ENCODE measurements around the gene MVB12A.

Gene MVB12A

DNA sequence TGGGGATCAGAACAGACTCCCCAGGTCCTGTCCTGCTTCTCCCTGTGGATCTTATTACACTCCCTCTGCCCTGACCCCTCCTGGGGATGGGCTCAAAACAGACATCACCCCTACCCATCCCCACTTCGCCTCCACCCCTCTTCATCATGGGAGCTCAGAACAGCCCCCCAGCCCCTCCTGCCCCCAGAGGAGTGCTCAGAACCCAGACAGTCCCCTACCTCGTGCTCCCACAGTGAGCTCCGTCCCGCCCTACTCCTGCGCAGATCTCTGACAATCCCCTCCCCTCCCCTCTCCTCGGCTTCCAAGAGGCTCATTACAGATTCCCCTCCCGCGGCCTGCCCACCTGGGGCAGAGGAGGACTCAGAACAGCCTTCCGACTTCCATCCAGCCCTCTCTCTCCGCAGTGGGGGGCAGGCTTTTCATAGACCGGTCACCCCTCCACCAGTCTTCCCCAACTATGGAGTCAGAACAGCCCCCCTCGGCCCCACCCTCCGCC is 34.8 kb downstream of the MVB12A start:
- no peak for DNase-seq (ENCODE audit: low read depth)
- TF ChIP-seq, protein P1, sequence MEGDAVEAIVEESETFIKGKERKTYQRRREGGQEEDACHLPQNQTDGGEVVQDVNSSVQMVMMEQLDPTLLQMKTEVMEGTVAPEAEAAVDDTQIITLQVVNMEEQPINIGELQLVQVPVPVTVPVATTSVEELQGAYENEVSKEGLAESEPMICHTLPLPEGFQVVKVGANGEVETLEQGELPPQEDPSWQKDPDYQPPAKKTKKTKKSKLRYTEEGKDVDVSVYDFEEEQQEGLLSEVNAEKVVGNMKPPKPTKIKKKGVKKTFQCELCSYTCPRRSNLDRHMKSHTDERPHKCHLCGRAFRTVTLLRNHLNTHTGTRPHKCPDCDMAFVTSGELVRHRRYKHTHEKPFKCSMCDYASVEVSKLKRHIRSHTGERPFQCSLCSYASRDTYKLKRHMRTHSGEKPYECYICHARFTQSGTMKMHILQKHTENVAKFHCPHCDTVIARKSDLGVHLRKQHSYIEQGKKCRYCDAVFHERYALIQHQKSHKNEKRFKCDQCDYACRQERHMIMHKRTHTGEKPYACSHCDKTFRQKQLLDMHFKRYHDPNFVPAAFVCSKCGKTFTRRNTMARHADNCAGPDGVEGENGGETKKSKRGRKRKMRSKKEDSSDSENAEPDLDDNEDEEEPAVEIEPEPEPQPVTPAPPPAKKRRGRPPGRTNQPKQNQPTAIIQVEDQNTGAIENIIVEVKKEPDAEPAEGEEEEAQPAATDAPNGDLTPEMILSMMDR (IDR thresholded peaks at IDR 0.05; ENCODE audit: low read depth, low read length, missing control alignments): no peak
- no peak overlapping the region for H3K4me3 ChIP-seq (ENCODE audit: low read depth, low read length)

DNA sequence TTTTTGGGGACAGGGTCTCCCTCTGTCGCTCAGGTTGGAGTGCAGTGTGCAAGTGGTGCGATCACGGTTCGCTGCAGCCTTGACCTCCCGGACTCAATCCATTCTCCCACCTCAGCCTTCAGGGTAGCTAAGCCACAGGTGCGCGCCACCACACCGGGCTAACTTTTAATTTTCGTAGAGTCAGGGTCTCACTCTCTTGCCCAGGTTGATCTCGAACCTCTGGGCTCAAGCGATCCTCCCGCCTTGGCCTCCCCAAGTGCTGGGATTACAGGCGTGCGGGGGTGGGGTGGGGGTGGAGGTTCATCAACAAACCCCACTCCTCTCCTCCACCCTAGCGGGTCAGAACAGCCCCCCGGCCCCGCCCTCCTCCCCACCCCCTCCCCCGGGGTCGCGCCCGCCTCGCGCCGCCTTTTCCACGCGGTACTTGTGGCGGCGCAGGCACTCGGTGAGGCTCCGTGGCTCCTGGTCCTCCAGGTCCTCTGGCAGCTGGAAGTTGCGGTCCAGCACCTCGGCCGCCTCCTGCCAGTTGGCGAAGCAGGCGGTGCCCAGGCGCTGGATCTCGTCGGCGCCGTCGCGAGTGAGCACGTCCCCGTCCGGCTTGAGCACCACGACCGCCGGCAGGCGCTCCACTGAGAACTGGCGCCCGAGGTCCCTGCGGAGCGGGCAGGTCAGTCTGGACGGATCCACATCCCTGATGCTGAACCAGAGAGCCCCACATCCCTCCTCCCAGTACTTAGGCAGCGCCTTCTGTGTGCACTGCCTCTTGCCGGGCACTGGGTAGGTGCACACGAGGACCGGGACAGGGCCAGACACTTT is 35.7 kb downstream of the MVB12A start:
- DNase-seq (ENCODE audit: low read depth): no peak
- H3K4me3 ChIP-seq (ENCODE audit: low read depth, low read length): no peak overlapping the region
- TF ChIP-seq, protein P1 (IDR thresholded peaks at IDR 0.05; ENCODE audit: low read depth, low read length, missing control alignments): no peak

DNA sequence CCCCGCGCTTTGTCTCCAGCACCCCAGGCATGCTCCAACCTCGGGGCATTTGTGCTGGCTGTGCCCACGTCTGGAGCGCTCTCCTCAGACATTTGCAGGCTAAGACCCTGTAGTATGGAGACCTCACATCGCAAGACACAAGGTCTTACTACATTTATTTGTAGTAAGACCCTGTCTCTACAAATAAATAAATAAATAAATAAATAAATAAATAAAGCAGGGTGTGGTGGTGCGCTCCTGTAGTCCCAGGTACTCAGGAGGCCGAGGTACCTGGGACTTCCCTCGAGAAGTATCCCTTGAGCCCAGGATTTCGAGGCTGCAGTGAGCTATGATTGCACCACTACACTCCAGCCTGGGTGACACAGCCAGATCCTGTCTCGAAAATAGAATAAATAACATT is 36.3 kb downstream of the MVB12A start:
- TF ChIP-seq, protein P1 (IDR thresholded peaks at IDR 0.05; ENCODE audit: low read depth, low read length, missing control alignments): no peak
- no peak for DNase-seq (ENCODE audit: low read depth)
- H3K4me3 ChIP-seq (ENCODE audit: low read depth, low read length): no peak overlapping the region

DNA sequence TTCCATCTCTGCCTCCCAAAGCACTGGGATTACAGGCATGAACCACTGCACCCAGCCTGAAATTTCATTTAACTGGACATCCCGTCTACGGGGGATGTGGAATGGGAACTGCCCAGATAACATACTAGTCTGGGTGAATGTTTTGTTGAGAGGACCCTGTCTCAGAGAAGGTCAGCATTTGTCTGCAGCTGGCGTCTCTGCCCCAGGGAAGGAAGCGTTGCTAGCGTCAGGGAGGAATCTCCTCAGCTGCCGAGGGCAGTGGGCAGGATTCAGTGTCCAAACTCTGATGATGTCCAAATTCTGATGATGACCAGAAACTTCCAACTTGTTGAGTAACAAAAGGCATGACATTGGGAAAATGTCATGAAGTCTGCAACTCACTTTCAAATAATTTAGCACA is 37.8 kb downstream of the MVB12A start:
- no peak for DNase-seq (ENCODE audit: low read depth)

DNA sequence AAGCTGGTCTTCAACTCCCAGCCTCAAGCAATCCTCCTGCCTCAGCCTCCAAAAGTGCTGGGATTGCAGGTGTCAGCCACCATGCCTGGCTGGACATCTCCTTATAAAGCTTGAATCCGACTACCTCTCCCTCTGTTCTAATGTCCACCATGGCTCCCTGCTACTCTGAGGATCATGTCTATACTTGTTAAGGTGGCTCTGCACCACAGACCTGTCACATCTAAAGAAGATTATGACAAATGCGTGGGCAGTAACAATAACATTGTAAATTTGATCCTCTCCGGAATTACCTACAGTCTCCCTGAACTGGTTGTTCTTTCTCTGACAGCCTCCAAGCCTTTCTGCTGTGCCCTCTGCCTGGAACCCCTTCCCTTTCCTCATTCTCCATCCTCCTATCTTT is 39.1 kb downstream of the MVB12A start:
- TF ChIP-seq, protein P1 (IDR thresholded peaks at IDR 0.05; ENCODE audit: low read depth, low read length, missing control alignments): no peak
- no peak for DNase-seq (ENCODE audit: low read depth)
- H3K4me3 ChIP-seq (ENCODE audit: low read depth, low read length): no peak overlapping the region

More for the DNA sequence above, 37.8 kb downstream of the MVB12A start:
- H3K4me3 ChIP-seq (ENCODE audit: low read depth, low read length): no peak overlapping the region
- TF ChIP-seq, protein P1 (IDR thresholded peaks at IDR 0.05; ENCODE audit: low read depth, low read length, missing control alignments): no peak

DNA sequence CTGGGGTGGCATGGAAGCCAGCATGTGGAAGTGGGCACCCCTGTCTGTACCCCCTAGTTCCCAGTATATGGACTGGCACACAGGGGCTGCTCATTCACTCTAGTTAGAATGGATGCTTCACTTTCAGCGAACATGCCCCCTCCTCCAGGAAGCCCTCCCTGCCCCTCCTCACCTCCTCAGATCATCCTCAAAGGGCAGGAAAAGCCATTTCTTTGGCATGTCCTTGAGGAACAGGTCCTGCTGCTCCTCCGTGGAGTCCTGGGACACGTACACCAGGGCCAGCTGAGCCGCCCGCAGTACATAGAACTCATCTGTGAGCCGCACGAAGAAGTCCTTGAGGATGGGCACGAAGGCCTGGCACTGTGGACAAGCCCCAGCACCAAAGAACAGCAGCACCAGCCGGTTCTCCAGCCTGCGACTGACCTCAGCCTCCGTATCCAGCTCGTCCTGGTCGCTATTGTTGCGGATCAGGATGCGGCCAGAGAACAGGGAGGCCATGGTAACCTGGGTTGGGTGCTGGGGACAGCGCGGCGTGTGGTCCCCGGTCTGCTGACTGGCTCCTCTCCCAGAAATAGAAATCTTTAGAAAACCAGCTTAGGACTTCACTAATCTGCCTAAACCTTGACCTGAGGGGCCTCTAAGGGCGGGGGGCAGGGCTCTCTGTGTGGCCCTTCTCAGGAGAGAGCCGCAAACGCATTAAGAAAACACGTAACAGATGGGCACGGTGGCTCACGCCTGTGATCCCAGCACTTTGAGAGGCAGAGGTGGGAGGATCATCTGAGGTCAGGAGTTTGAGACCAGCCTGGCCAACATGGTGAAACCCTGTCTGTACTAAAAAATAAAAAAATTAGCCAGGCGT is 40.8 kb downstream of the MVB12A start, which contains the start of gene NXNL1:
TSS of gene NXNL1 (minus strand) at position 555 of the 859 bp plus-strand sequence. CDS start at position 498, 57 bp downstream.
- DNase-seq (ENCODE audit: low read depth): no peak
- no peak within 1 kb of the TSS for H3K4me3 ChIP-seq (ENCODE audit: low read depth, low read length)
- TF ChIP-seq, protein P1 (IDR thresholded peaks at IDR 0.05; ENCODE audit: low read depth, low read length, missing control alignments): no peak
